Testis (tissue), 3 donors: ENCODE measurements around the gene IRX1. TPM values are rescaled to one million over a fixed set of nuclear protein-coding genes. Genes with fewer than 3 reads are reported as not detected.

Experiments used
- DNase-seq: peaks from one replicate; pipeline ENCODE4 v3.0.0-alpha.2; 2019
- H3K27ac ChIP-seq, 2 donors: fragments of 200-600 bp; sonication (generic); one replicate each; pipeline ENCODE4 v1.5.1; 2019
- H3K27me3 ChIP-seq: fragments of 200-600 bp; sonication (generic); one replicate; pipeline ENCODE4 v1.5.1; 2019
- H3K36me3 ChIP-seq: fragments of 200-600 bp; sonication (generic); one replicate; pipeline ENCODE4 v1.5.1; 2017; ENCODE audit warnings: low read depth; ENCODE audit errors: missing control alignments
- H3K4me1 ChIP-seq: fragments of 200-600 bp; sonication (generic); one replicate; pipeline ENCODE4 v1.5.1; 2019
- H3K4me3 ChIP-seq, 2 donors: fragments of 200-600 bp; sonication (generic); one replicate each; pipeline ENCODE4 v1.5.1; 2017 to 2019
- H3K9me3 ChIP-seq: fragments of 200-600 bp; sonication (generic); one replicate; pipeline ENCODE4 v1.5.1; 2017
- CTCF ChIP-seq, 3 experiments: fragments of 450-650 bp in 2 of 3; fragments of 200-600 bp in 1 of 3; sonication (generic) in 1 of 3; IDR thresholded peaks; one replicate each; pipeline ENCODE4 v1.5.1; 2016 to 2019; ENCODE audit warnings: antibody characterized with exemption in 3 of 3, mild to moderate bottlenecking in 2 of 3, moderate library complexity in 1 of 3
- POLR2A ChIP-seq: fragments of 450-650 bp; IDR thresholded peaks from one replicate; pipeline ENCODE4 v1.6.1; 2017; ENCODE audit warnings: antibody characterized with exemption, mild to moderate bottlenecking, moderate library complexity
- WGBS, 2 donors: methylation state at CpG; one replicate each; pipeline ENCODE4 v1.1.5; 2018; 5-methylcytosine and 5-hydroxymethylcytosine counted together
- intact Hi-C: fragments of 100-400 bp; cut with DNase I; formaldehyde crosslinking; loops from one replicate; pipeline ENCODE4 v1.15.1; 2023; ENCODE audit warnings: low total_unique reads
- polyA plus RNA-seq: library from polyadenylated mRNA; stranded (reverse); fragments of 350-450 nt; fragmentation: Illumina TruSeq; extraction: RNeasy Lipid Tissue Mini Kit (QIAGEN cat#74804); gene quantifications from one replicate; pipeline ENCODE4 v1.2.3, GENCODE V29; 2014; ENCODE audit warnings: low read depth, low replicate concordance; ENCODE audit not compliant: insufficient read depth
- total RNA-seq, 2 donors: library from RNA; depleted of rRNA; stranded (reverse); fragments of >200 nt; gene quantifications; one replicate each; pipeline ENCODE4 v1.2.3, GENCODE V29; 2016

IRX1 gene
- total and polyA plus RNA-seq, 3 donors from 2014 or later: 0.17 to 0.47 (median 0.19) TPM

- Histone ChIP-seq H3K36me3 (no peaks in the 10 kb centered on the region), H3K9me3 (no peaks in the 10 kb centered on the region), H3K4me1 (no peaks in the 10 kb centered on the region), H3K4me3 (no peak overlapping the region), H3K27ac (no peak overlapping the region), H3K27me3 (no peaks in the 10 kb centered on the region)
- intact Hi-C loops: no loop called here
- DNase-seq: no peak
- WGBS, 2 donors: 75 to 90% methylated on average over 5 of the region's 5 CpGs
- no peak for TF ChIP-seq POLR2A
- no peak for TF ChIP-seq CTCF (IDR thresholded peaks at IDR 0.05)
Measured at GRCh38 chr5:3584724-3585531, 10.7 kb upstream of the IRX1 start.

DNA sequence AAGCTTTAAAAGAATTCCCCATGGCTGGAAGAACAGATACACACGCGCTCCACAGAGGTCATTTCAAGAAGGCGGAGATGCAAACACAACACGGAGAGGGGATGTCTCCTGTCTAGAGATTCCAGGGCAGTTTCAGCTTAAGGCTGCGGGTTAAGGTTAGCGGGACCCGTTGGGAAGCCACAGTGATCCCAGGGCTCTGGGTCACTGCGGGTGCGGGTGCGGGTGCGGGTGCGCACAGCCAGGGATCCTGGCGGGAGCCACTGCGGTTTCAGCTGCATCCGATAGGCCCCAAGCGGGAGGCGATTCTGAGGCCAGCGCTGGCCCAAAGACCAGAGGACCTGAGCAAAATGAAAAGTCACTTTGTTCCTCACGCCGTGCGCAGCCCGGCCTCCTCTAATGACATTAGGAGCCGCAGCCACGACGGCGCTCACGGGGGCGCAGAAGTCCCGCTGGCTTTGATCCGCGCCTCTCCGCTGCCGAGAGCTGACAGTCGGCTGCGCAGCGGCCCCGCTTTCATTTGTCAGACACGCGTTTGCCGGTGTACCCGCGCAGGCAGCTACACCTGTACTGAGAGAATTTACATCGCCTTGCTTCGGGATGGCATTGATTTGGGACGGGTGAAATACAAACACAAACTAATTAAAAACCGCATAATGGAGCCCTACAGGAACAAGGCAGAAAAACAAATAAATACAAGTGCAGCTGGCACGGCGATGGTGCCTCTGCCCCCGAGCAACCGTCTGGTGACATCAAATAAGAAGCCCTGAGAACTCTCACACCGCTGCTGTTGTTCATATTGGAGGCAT is 5.3 kb upstream of the IRX1 start:
- no peak for DNase-seq
- TF ChIP-seq CTCF (IDR thresholded peaks at IDR 0.05): no peak
- TF ChIP-seq POLR2A: no peak
- intact Hi-C loops: no loop called here
- Histone ChIP-seq H3K4me1 (peaks cover 8% of the 10 kb centered on the region), H3K27me3 (no peaks in the 10 kb centered on the region), H3K4me3 (no peak overlapping the region), H3K9me3 (no peaks in the 10 kb centered on the region), H3K27ac (no peak overlapping the region), H3K36me3 (no peaks in the 10 kb centered on the region)
- 2 to 4% methylated on average over 22 to 51 of the region's 51 CpGs for WGBS, 2 donors

GRCh38 chr5:3590967-3591900 is 4.4 kb upstream of the IRX1 start:
- Histone ChIP-seq H3K27me3 (no peaks in the 10 kb centered on the region), H3K4me3 (no peak overlapping the region), H3K36me3 (no peaks in the 10 kb centered on the region), H3K9me3 (no peaks in the 10 kb centered on the region), H3K27ac (no peak overlapping the region), H3K4me1 (peaks cover 8% of the 10 kb centered on the region)
- DNase-seq: no peak
- TF ChIP-seq CTCF (IDR thresholded peaks at IDR 0.05) (no peak), POLR2A (no peak)
- intact Hi-C loops: no loop called here
- WGBS, 2 donors: 0 to 2% methylated on average over 12 to 68 of the region's 79 CpGs

GRCh38 chr5:3592298-3592697 is 3.3 kb upstream of the IRX1 start:
- WGBS, 2 donors: 0 to 1% methylated on average over 5 to 21 of the region's 22 CpGs
- no peak for TF ChIP-seq CTCF (IDR thresholded peaks at IDR 0.05)
- TF ChIP-seq POLR2A: no peak
- peaks cover 8% of the 10 kb centered on the region for H3K4me1 ChIP-seq
- intact Hi-C loops: no loop called here
- no peaks in the 10 kb centered on the region for H3K9me3 ChIP-seq
- no peaks in the 10 kb centered on the region for H3K27me3 ChIP-seq
- no peaks in the 10 kb centered on the region for H3K36me3 ChIP-seq
- no peak overlapping the region for H3K4me3 ChIP-seq
- H3K27ac ChIP-seq: no peak overlapping the region
- no peak for DNase-seq
